Hepatocyte (in vitro differentiated cells): ENCODE measurements around the gene RECK. TPM values are rescaled to one million over a fixed set of nuclear protein-coding genes. Genes with fewer than 3 reads are reported as not detected.

Source experiments
- DNase-seq: peaks from one replicate; pipeline ENCODE4 v3.0.0-alpha.2; 2016; ENCODE audit warnings: low spot score
- H2AFZ ChIP-seq: fragments of 200-600 bp; sonication (generic); 2 replicates; pipeline ENCODE4 v1.6.0; 2016; ENCODE audit warnings: antibody characterized with exemption, mild to moderate bottlenecking
- H3K27ac ChIP-seq: fragments of 200-600 bp; sonication (generic); 2 replicates; pipeline ENCODE4 v1.5.1; 2016; ENCODE audit warnings: mild to moderate bottlenecking
- H3K27me3 ChIP-seq: fragments of 200-600 bp; sonication (generic); 2 replicates; pipeline ENCODE4 v1.6.1; 2016
- H3K36me3 ChIP-seq: fragments of 200-600 bp; sonication (generic); replicated peaks from 2 replicates; pipeline ENCODE4 v1.5.1; 2016; ENCODE audit warnings: low read depth; ENCODE audit not compliant: insufficient read depth
- H3K4me1 ChIP-seq: fragments of 200-600 bp; sonication (generic); 2 replicates; pipeline ENCODE4 v1.5.1; 2016; ENCODE audit warnings: mild to moderate bottlenecking, moderate library complexity; ENCODE audit not compliant: insufficient read depth
- H3K4me2 ChIP-seq: fragments of 200-600 bp; sonication (generic); 2 replicates; pipeline ENCODE4 v1.6.0; 2016
- H3K4me3 ChIP-seq: fragments of 200-600 bp; sonication (generic); 2 replicates; pipeline ENCODE4 v1.5.1; 2016; ENCODE audit warnings: mild to moderate bottlenecking
- H3K79me2 ChIP-seq: fragments of 200-600 bp; sonication (generic); 2 replicates; pipeline ENCODE4 v1.6.0; 2017; ENCODE audit warnings: mild to moderate bottlenecking
- H3K9me2 ChIP-seq: fragments of 200-600 bp; sonication (generic); replicated peaks from 2 replicates; pipeline ENCODE4 v1.6.0; 2017; ENCODE audit warnings: mild to moderate bottlenecking; ENCODE audit not compliant: insufficient read depth
- H3K9me3 ChIP-seq: fragments of 200-600 bp; sonication (generic); 2 replicates; pipeline ENCODE4 v1.5.1; 2016; ENCODE audit warnings: low read depth, mild to moderate bottlenecking
- H4K20me1 ChIP-seq: fragments of 200-600 bp; sonication (generic); 2 replicates; pipeline ENCODE4 v1.6.0; 2016; ENCODE audit warnings: mild to moderate bottlenecking; ENCODE audit not compliant: insufficient read depth, poor library complexity, severe bottlenecking
- CTCF ChIP-seq: fragments of 200-600 bp; sonication (generic); IDR thresholded peaks from 2 replicates; pipeline ENCODE4 v1.5.1; 2016; ENCODE audit warnings: antibody characterized with exemption, mild to moderate bottlenecking; ENCODE audit not compliant: poor library complexity
- EZH2 ChIP-seq: fragments of 200-600 bp; sonication (generic); IDR thresholded peaks from 2 replicates; pipeline ENCODE4 v1.6.1; 2016; ENCODE audit warnings: antibody characterized with exemption, mild to moderate bottlenecking, borderline replicate concordance
- EZH2phosphoT487 ChIP-seq: fragments of 200-600 bp; sonication (generic); IDR thresholded peaks from one replicate; pipeline ENCODE4 v1.6.1; 2018; ENCODE audit warnings: antibody characterized with exemption, mild to moderate bottlenecking, low read depth, moderate library complexity; ENCODE audit not compliant: unreplicated experiment, severe bottlenecking
- WGBS: methylation state at CpG from one replicate; pipeline ENCODE4 v1.1.6; 2016; ENCODE audit warnings: low lambda C conversion rate; ENCODE audit errors: missing lambda C conversion rate; 5-methylcytosine and 5-hydroxymethylcytosine counted together
- polyA plus RNA-seq: library from polyadenylated mRNA; unstranded; fragments of >200 nt; fragmentation: Nextera tagmentation; extraction: Ambion mirVana; gene quantifications from 2 replicates; pipeline ENCODE4 v1.2.1, GENCODE V29; 2016
- total RNA-seq: library from RNA; depleted of rRNA; stranded (reverse); fragments of >200 nt; gene quantifications from 2 replicates; pipeline ENCODE4 v1.2.3, GENCODE V29; 2014

RECK gene
- total and polyA plus RNA-seq, 2 experiments from 2014 or later = 13.5 to 15.3 TPM

GRCh38 chr9:36143245-36143641 lies 106.5 kb downstream of the RECK start:
- Histone ChIP-seq H3K27ac (no peak overlapping the region), H3K4me1 (peaks cover 2% of the 10 kb centered on the region), H3K27me3 (peaks cover 5% of the 10 kb centered on the region), H3K36me3 (no peaks in the 10 kb centered on the region), H3K9me2 (no peaks in the 10 kb centered on the region), H3K4me2 (no peak overlapping the region), H3K9me3 (no peaks in the 10 kb centered on the region), H3K4me3 (no peak overlapping the region), H4K20me1 (no peaks in the 10 kb centered on the region), H3K79me2 (no peaks in the 10 kb centered on the region), H2AFZ (no peak overlapping the region)
- no peak for DNase-seq
- no peak for TF ChIP-seq EZH2
- no peak for TF ChIP-seq EZH2phosphoT487
- no peak for TF ChIP-seq CTCF
- 97% methylated on average over 13 of the region's 13 CpGs for WGBS

- no peak overlapping the region for H3K27ac ChIP-seq
- H3K9me2 ChIP-seq = no peaks in the 10 kb centered on the region
- no peak overlapping the region for H3K4me3 ChIP-seq
- no peaks in the 10 kb centered on the region for H3K79me2 ChIP-seq
- H3K4me2 ChIP-seq = no peak overlapping the region
- peaks cover 2% of the 10 kb centered on the region for H3K4me1 ChIP-seq
- 97% methylated on average over 12 of the region's 12 CpGs for WGBS
- no peaks in the 10 kb centered on the region for H3K27me3 ChIP-seq
- H3K36me3 ChIP-seq = no peaks in the 10 kb centered on the region
- H2AFZ ChIP-seq = no peak overlapping the region
- no peak for DNase-seq
- no peak for TF ChIP-seq CTCF
- TF ChIP-seq EZH2 = no peak
- no peak for TF ChIP-seq EZH2phosphoT487
- no peaks in the 10 kb centered on the region for H3K9me3 ChIP-seq
- no peaks in the 10 kb centered on the region for H4K20me1 ChIP-seq
Observed at GRCh38 chr9:36144309-36145232, 107.9 kb downstream of the RECK start.

GRCh38 chr9:36145970-36146369 lies 109.3 kb downstream of the RECK start:
- peaks cover 2% of the 10 kb centered on the region for H3K4me1 ChIP-seq
- DNase-seq = no peak
- no peak overlapping the region for H3K27ac ChIP-seq

More at GRCh38 chr9:36145970-36146369, 109.3 kb downstream of the RECK start:
- Histone ChIP-seq H3K9me2 (no peaks in the 10 kb centered on the region), H3K4me3 (no peak overlapping the region), H3K79me2 (no peaks in the 10 kb centered on the region), H3K27me3 (no peaks in the 10 kb centered on the region), H2AFZ (no peak overlapping the region), H3K4me2 (no peak overlapping the region), H4K20me1 (no peaks in the 10 kb centered on the region), H3K36me3 (no peaks in the 10 kb centered on the region), H3K9me3 (no peaks in the 10 kb centered on the region)
- WGBS = 92% methylated on average over 4 of the region's 4 CpGs
- no peak for TF ChIP-seq EZH2phosphoT487
- no peak for TF ChIP-seq CTCF
- TF ChIP-seq EZH2 = no peak
